Activated T-cell treated with anti-CD3 and anti-CD28 coated beads, Interleukin-2, amount 50 U/mL, for 4 hours (primary cell): ENCODE results near the gene ARTN. TPM values are rescaled to one million over a fixed set of nuclear protein-coding genes. Genes with fewer than 3 reads are reported as not detected.

ENCODE experiments used
- total RNA-seq, 3 donors: library from RNA; stranded (reverse); gene quantifications; one replicate each; pipeline ENCODE4 v1.2.1, GENCODE V29; 2021

Gene ARTN
- total RNA-seq, 3 donors from 2014 or later, result 0.33 to 0.45 (median 0.40) TPM

Other genes starting within 250 kb of the ARTN start
- gene ST3GAL3, start 226.3 kb upstream of the ARTN start, total RNA-seq, result 1 to 10 TPM; 5.7 to 6.6 (median 6.3) TPM
- gene IPO13, start 13.1 kb downstream of the ARTN start, total RNA-seq, result 10 to 100 TPM; 27.5 to 31.9 (median 28.2) TPM
- gene DPH2, start 36.2 kb downstream of the ARTN start, total RNA-seq, result 100 to 1,000 TPM; 128 to 151 (median 145) TPM
- gene ATP6V0B, start 41.2 kb downstream of the ARTN start, total RNA-seq, result 100 to 1,000 TPM; 202 to 210 (median 209) TPM
- gene B4GALT2, start 45.4 kb downstream of the ARTN start, total RNA-seq, result 10 to 100 TPM; 32.1 to 35.1 (median 33.7) TPM
- gene CCDC24, start 57.8 kb downstream of the ARTN start, total RNA-seq, result 1 to 10 TPM; 1.0 to 1.8 (median 1.2) TPM
- gene SLC6A9, start 97.7 kb downstream of the ARTN start, total RNA-seq, result 10 to 100 TPM; 14.3 to 25.0 (median 18.3) TPM
- gene KLF17, start 185.0 kb downstream of the ARTN start, total RNA-seq, result not detected
- not detected for gene KLF18, start 207.8 kb downstream of the ARTN start, total RNA-seq